ENCODE results near the gene FAM50A.

DNA sequence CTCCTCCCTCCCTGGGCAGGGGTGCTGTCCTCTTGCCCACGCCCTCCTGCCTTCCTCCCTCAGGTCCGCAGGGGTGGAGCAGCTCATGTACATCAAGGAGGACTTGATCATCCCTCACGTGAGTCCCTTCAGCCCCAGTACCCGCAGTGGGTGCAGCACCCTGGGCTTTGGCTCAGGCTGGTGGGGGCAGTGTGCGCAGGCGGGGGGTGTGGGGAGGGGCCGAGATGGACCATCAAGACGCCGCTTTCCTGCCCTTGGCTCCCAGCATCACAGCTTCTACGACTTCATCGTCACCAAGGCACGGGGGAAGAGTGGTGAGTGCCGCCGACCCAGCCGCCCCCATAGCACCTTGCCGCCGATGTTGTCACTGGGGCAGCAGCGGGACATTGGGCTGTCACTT is 5.7 kb downstream of the FAM50A start:
- TF ChIP-seq, protein P1, sequence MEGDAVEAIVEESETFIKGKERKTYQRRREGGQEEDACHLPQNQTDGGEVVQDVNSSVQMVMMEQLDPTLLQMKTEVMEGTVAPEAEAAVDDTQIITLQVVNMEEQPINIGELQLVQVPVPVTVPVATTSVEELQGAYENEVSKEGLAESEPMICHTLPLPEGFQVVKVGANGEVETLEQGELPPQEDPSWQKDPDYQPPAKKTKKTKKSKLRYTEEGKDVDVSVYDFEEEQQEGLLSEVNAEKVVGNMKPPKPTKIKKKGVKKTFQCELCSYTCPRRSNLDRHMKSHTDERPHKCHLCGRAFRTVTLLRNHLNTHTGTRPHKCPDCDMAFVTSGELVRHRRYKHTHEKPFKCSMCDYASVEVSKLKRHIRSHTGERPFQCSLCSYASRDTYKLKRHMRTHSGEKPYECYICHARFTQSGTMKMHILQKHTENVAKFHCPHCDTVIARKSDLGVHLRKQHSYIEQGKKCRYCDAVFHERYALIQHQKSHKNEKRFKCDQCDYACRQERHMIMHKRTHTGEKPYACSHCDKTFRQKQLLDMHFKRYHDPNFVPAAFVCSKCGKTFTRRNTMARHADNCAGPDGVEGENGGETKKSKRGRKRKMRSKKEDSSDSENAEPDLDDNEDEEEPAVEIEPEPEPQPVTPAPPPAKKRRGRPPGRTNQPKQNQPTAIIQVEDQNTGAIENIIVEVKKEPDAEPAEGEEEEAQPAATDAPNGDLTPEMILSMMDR (conservative IDR thresholded peaks at IDR 0.05; ENCODE audit: low read length), result no peak
- TF ChIP-seq EZH2phosphoT487 (IDR thresholded peaks at IDR 0.05; ENCODE audit: borderline replicate concordance, low read depth, low read length), result no peak
